Gastroesophageal sphincter (tissue), 3 donors: ENCODE data around the gene RSPH10B.

Source experiments
- CTCF ChIP-seq, 4 experiments: fragments of 200-600 bp in 2 of 4; fragments of 450-650 bp in 2 of 4; sonication (generic) in 1 of 4; IDR thresholded peaks; one replicate each; pipeline ENCODE4 v1.5.1; 2017 to 2019; ENCODE audit warnings: antibody characterized with exemption in 4 of 4, mild to moderate bottlenecking in 2 of 4, moderate library complexity in 2 of 4
- EP300 ChIP-seq: sonication (generic); formaldehyde crosslinking; IDR thresholded peaks from one replicate; pipeline ENCODE4 v1.6.1; 2017; ENCODE audit warnings: antibody characterized with exemption, mild to moderate bottlenecking
- POLR2A ChIP-seq, 2 donors: fragments of 450-650 bp; IDR thresholded peaks; one replicate each; pipeline ENCODE4 v1.6.1; 2017; ENCODE audit warnings: antibody characterized with exemption in 2 of 2, mild to moderate bottlenecking in 2 of 2, moderate library complexity in 1 of 2
- POLR2AphosphoS5 ChIP-seq: sonication (generic); formaldehyde crosslinking; IDR thresholded peaks from one replicate; pipeline ENCODE4 v1.6.1; 2017; ENCODE audit warnings: antibody characterized with exemption

- TF ChIP-seq CTCF (IDR thresholded peaks at IDR 0.05), result no peak
- no peak for TF ChIP-seq POLR2A (IDR thresholded peaks at IDR 0.05)
- TF ChIP-seq EP300, result no peak
- TF ChIP-seq POLR2AphosphoS5, result peak; percentile 13
Observed at GRCh38 chr7:6015917-6016652, 45.6 kb upstream of the RSPH10B start.
